Measurements from ENCODE around the gene RNF31. TPM values are rescaled to one million over a fixed set of nuclear protein-coding genes. Genes with fewer than 3 reads are reported as not detected.

Gene RNF31
- total RNA-seq, 1 donor from 2014 or later: 79.4 TPM

- DNase-seq (ENCODE audit: low read depth): no peak
- H3K4me3 ChIP-seq (ENCODE audit: low read depth, low read length): no peak overlapping the region
- TF ChIP-seq CTCF (conservative IDR thresholded peaks at IDR 0.05; ENCODE audit: low read depth, low read length): no peak
These were observed 37.0 kb downstream of the RNF31 start for GRCh38 chr14:24184104-24184970.

GRCh38 chr14:24185026-24185425 is 37.7 kb downstream of the RNF31 start:
- no peak overlapping the region for H3K4me3 ChIP-seq (ENCODE audit: low read depth, low read length)
- no peak for DNase-seq (ENCODE audit: low read depth)
- TF ChIP-seq CTCF (conservative IDR thresholded peaks at IDR 0.05; ENCODE audit: low read depth, low read length): no peak

GRCh38 chr14:24185741-24186140 is 38.4 kb downstream of the RNF31 start:
- no peak for DNase-seq (ENCODE audit: low read depth)
- no peak for TF ChIP-seq CTCF (conservative IDR thresholded peaks at IDR 0.05; ENCODE audit: low read depth, low read length)
- no peak overlapping the region for H3K4me3 ChIP-seq (ENCODE audit: low read depth, low read length)

- H3K4me3 ChIP-seq (ENCODE audit: low read depth, low read length): peak overlapping the region; percentile 93
These were observed 39.7 kb downstream of the RNF31 start for GRCh38 chr14:24186831-24187538.

GRCh38 chr14:24187539-24187915 is 40.2 kb downstream of the RNF31 start:
- peak overlapping the region; percentile 93 for H3K4me3 ChIP-seq (ENCODE audit: low read depth, low read length)
- TF ChIP-seq CTCF (conservative IDR thresholded peaks at IDR 0.05; ENCODE audit: low read depth, low read length): no peak
- DNase-seq (ENCODE audit: low read depth): no peak

More at GRCh38 chr14:24186831-24187538, 39.7 kb downstream of the RNF31 start:
- no peak for TF ChIP-seq CTCF (conservative IDR thresholded peaks at IDR 0.05; ENCODE audit: low read depth, low read length)
- DNase-seq (ENCODE audit: low read depth): no peak

GRCh38 chr14:24188251-24189058 is 41.2 kb downstream of the RNF31 start, which contains the start of gene IPO4:
TSS of gene IPO4 (minus strand) at chr14:24188816. CDS start at chr14:24188787, 29 bp downstream.
- no peak for TF ChIP-seq CTCF (conservative IDR thresholded peaks at IDR 0.05; ENCODE audit: low read depth, low read length)
- H3K4me3 ChIP-seq (ENCODE audit: low read depth, low read length): peak within 1 kb of the TSS; percentile 93

More at GRCh38 chr14:24188251-24189058, 41.2 kb downstream of the RNF31 start, which contains the start of gene IPO4:
- peak; percentile 84 for DNase-seq (ENCODE audit: low read depth)
